HFF-Myc (cell line): Measurements from ENCODE around the gene CTTNBP2NL.

ENCODE experiments used
- DNase-seq: peaks from one replicate; pipeline ENCODE4 v3.0.0-alpha.2; 2011; ENCODE audit warnings: low read depth; ENCODE audit errors: extremely low read depth
- H3K4me3 ChIP-seq: replicated peaks from 2 replicates; pipeline ENCODE4 v1.5.1; 2011; ENCODE audit warnings: low read depth, mild to moderate bottlenecking, control low read depth, low read length
- TF ChIP-seq, protein P1 (sequence below): IDR thresholded peaks from 2 replicates; pipeline ENCODE4 v1.5.1; 2012; ENCODE audit warnings: mild to moderate bottlenecking, low read depth, low read length, control low read depth; ENCODE audit errors: missing control alignments

CTTNBP2NL gene

DNA sequence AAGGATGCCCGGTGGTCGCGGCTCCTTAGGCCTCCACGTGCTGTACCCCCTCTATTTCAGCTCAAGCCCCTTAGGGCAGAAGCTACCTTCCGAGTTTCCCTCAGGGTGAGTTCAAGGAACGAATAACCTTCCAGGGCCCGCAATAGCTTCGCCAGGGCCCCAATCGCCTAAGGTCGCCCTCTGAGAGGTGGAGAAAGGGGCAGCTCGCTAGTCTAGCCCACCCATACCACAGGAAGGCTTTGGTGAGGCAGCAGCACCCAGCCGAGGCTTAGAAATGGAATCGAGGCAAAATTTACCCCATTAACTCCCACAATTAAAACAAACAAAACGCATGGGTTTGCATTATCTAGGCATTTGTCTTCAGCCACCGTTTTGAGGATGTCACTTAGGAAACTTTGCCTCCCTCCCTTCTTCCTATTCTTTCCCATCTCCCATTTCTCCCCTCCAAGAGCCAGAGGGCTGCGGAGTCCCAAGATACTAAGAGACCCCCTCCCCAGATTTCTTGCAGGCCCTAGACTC lies 113.7 kb downstream of the CTTNBP2NL start:
- H3K4me3 ChIP-seq: no peak overlapping the region
- TF ChIP-seq, protein P1, sequence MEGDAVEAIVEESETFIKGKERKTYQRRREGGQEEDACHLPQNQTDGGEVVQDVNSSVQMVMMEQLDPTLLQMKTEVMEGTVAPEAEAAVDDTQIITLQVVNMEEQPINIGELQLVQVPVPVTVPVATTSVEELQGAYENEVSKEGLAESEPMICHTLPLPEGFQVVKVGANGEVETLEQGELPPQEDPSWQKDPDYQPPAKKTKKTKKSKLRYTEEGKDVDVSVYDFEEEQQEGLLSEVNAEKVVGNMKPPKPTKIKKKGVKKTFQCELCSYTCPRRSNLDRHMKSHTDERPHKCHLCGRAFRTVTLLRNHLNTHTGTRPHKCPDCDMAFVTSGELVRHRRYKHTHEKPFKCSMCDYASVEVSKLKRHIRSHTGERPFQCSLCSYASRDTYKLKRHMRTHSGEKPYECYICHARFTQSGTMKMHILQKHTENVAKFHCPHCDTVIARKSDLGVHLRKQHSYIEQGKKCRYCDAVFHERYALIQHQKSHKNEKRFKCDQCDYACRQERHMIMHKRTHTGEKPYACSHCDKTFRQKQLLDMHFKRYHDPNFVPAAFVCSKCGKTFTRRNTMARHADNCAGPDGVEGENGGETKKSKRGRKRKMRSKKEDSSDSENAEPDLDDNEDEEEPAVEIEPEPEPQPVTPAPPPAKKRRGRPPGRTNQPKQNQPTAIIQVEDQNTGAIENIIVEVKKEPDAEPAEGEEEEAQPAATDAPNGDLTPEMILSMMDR: no peak
- DNase-seq: no peak

DNA sequence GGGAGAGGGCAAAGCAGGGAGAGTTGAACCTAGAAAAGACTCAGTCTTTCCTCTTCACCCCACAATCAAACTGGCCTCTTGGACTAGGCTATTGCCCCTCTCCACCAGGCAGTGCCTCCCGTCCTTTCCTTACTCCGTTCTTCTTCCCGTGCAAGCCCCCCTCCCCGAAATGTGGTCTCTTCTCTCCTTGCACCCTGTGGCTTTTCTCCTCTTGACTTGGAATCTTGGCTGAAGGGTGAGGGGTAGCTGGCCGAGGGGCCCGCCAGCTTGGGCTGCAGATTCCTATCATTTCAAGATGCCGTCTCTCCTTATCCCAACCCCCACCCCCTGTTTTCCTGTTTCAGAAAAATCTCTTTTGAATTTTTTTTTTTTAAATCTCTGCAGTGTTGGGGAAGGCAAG lies 114.3 kb downstream of the CTTNBP2NL start:
- DNase-seq: no peak
- H3K4me3 ChIP-seq: no peak overlapping the region

More for the DNA sequence above, 114.3 kb downstream of the CTTNBP2NL start:
- TF ChIP-seq, protein P1: no peak
